ENCODE data around the gene CHI3L2. TPM values are rescaled to one million over a fixed set of nuclear protein-coding genes. Genes with fewer than 3 reads are reported as not detected.

CHI3L2 gene
- total RNA-seq, 1 donor from 2014 or later: 1.1 TPM

DNA sequence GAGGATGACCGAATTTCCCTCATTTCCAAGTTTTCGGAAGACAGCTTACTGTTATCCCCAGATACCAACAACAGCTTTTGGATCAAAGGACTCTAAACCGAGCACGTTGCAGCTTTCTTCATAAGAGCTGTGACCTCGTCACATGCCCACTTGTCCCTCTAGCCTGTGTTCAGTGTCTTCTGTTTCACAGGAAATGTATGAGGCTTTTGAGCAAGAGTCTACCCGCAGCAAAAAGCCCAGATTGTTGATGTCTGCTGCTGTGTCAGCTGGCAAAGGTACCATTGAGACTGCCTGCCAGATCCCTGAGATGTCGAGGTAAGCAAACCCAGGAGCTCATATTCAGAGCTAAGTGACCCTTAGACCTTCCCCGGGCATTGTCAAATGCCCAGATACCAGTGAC lies 24.1 kb downstream of the CHI3L2 start:
- H3K9me3 ChIP-seq (replicated peaks): no peaks in the 10 kb centered on the region
- H3K4me1 ChIP-seq: no peaks in the 10 kb centered on the region
- TF ChIP-seq, protein P1, sequence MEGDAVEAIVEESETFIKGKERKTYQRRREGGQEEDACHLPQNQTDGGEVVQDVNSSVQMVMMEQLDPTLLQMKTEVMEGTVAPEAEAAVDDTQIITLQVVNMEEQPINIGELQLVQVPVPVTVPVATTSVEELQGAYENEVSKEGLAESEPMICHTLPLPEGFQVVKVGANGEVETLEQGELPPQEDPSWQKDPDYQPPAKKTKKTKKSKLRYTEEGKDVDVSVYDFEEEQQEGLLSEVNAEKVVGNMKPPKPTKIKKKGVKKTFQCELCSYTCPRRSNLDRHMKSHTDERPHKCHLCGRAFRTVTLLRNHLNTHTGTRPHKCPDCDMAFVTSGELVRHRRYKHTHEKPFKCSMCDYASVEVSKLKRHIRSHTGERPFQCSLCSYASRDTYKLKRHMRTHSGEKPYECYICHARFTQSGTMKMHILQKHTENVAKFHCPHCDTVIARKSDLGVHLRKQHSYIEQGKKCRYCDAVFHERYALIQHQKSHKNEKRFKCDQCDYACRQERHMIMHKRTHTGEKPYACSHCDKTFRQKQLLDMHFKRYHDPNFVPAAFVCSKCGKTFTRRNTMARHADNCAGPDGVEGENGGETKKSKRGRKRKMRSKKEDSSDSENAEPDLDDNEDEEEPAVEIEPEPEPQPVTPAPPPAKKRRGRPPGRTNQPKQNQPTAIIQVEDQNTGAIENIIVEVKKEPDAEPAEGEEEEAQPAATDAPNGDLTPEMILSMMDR (IDR thresholded peaks at IDR 0.05; ENCODE audit: borderline replicate concordance): no peak
- intact Hi-C loops (cut with micrococcal nuclease): no loop called here
- H3K27me3 ChIP-seq (ENCODE audit: low read depth): peaks cover 9% of the 10 kb centered on the region
- H3K4me3 ChIP-seq: no peak overlapping the region
- H3K27ac ChIP-seq (replicated peaks): no peak overlapping the region
- no peak for DNase-seq
- H3K36me3 ChIP-seq: no peaks in the 10 kb centered on the region

DNA sequence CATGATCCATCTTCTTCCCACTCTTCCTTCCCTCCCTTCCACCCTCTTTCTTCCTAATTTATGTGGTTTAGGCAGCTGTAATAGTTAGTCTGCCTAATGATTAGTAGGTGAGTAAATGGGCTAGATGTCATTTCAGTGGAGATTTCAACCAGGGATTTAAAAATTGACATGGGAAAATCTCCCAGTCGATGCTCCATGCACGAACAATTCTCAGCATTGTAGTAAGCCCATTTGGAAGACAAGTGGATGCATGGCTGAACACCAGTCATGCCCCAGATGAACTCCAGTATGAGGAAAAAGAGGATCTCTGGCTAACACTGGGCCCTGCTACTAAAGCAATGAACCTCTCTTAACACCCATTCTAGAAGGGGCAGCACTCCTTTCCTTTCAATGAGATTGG lies 25.3 kb downstream of the CHI3L2 start:
- intact Hi-C loops (cut with micrococcal nuclease): no loop called here
- Histone ChIP-seq H3K4me1 (no peaks in the 10 kb centered on the region), H3K9me3 (replicated peaks) (no peaks in the 10 kb centered on the region), H3K4me3 (no peak overlapping the region), H3K27ac (replicated peaks) (no peak overlapping the region), H3K36me3 (no peaks in the 10 kb centered on the region), H3K27me3 (ENCODE audit: low read depth) (peaks cover 9% of the 10 kb centered on the region)
- DNase-seq: no peak
- TF ChIP-seq, protein P1 (IDR thresholded peaks at IDR 0.05; ENCODE audit: borderline replicate concordance): no peak

DNA sequence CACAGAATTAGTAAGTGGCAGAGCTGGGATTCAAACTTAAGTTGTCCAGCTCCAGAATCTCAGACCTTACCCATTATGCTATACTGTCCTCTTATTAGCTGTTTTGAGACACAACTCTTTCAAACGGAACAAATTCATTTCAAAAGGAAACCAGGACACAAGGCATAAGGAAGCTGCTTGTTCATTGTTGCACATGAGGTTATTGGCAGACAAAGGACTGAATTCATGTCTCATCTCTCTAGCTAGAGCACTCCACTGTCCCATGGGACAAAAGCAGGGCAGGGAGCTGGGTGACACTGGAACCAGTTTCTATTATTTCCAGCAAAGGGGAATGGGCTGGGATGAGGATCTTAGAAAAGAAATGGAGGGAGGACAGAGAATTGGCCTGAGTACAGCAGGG lies 26.4 kb downstream of the CHI3L2 start:
- intact Hi-C loops (cut with micrococcal nuclease): no loop called here
- DNase-seq: no peak
- peaks cover 9% of the 10 kb centered on the region for H3K27me3 ChIP-seq (ENCODE audit: low read depth)
- no peak overlapping the region for H3K4me3 ChIP-seq
- H3K9me3 ChIP-seq (replicated peaks): no peaks in the 10 kb centered on the region
- H3K36me3 ChIP-seq: no peaks in the 10 kb centered on the region
- no peaks in the 10 kb centered on the region for H3K4me1 ChIP-seq
- TF ChIP-seq, protein P1 (IDR thresholded peaks at IDR 0.05; ENCODE audit: borderline replicate concordance): no peak
- H3K27ac ChIP-seq (replicated peaks): no peak overlapping the region

DNA sequence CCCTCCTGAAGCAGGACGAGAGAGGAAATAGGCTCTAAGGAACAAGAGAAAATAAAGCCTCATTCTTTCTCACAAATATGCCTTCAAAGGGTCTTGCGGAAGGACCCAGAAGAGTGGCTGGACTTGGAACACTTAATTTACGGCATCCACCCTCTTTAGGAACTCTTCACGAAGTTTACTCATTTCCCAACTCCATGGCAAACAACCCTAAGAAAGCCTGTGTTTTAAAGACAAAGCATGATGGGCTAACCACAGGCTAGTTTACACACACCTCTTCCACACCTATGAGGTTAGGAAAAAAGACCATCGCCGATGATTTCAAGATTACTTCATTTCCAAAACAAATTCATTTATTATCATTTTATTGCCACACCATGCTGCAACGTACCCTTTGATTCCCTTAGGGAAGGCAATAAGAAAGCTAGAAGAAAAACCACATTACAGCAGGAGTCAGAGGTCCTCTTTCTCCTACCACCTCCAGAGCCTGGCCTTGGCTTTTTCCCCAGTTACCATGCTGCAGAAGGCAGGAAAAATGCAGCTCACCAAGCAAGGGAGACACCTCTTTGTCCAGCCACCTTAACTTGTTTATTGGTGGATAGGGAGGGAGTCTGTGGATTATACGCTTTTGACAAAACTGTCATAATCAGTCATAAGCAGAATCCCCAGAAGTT lies 29.6 kb downstream of the CHI3L2 start:
- intact Hi-C loops (cut with micrococcal nuclease): no loop called here
- DNase-seq: no peak
- Histone ChIP-seq H3K27me3 (ENCODE audit: low read depth) (peaks cover 9% of the 10 kb centered on the region), H3K9me3 (replicated peaks) (peaks cover 7% of the 10 kb centered on the region), H3K4me3 (no peak overlapping the region), H3K27ac (replicated peaks) (no peak overlapping the region), H3K36me3 (no peaks in the 10 kb centered on the region), H3K4me1 (no peaks in the 10 kb centered on the region)
- TF ChIP-seq, protein P1 (IDR thresholded peaks at IDR 0.05; ENCODE audit: borderline replicate concordance): no peak

DNA sequence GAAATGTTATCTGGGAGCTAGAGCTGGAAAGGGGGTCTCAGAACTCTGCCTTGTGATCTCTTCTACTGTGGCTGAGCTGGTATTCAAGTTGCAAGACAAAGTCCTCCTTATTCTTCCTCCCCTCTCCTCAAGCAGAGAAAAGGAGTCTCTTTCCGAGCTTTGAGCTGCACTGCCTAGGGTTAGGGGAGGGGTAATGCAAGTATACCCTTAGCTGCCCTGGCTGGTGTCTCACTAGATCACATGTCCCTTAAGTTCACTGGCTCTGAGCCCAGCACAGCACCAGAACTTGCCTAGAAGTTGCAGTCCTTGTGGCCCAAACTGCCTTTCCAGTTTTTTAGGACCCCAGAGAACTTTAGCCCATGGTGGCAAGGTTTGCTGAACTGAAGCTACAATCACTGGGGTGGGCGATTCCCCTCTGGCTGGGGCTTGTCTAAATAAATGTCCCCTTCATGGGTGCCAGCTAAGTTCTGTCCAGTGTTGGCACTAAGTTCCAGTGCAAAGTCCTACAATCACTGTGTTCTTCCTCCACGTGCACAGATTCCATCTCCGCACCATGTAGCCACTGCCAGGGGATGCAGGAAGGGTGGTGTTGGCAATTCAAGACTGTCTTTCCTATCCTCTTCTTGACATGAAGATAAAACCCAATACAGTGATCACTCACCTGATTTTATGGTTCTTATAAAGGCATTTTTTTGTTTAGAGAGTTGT lies 40.4 kb downstream of the CHI3L2 start:
- H3K27ac ChIP-seq (replicated peaks): no peak overlapping the region

More for the DNA sequence above, 40.4 kb downstream of the CHI3L2 start:
- peaks cover 14% of the 10 kb centered on the region for H3K9me3 ChIP-seq (replicated peaks)
- TF ChIP-seq, protein P1 (IDR thresholded peaks at IDR 0.05; ENCODE audit: borderline replicate concordance): no peak
- DNase-seq: no peak
- H3K36me3 ChIP-seq: no peaks in the 10 kb centered on the region
- H3K4me1 ChIP-seq: peaks cover 8% of the 10 kb centered on the region
- intact Hi-C loops (cut with micrococcal nuclease): no loop called here
- H3K27me3 ChIP-seq (ENCODE audit: low read depth): peaks cover 62% of the 10 kb centered on the region
- no peak overlapping the region for H3K4me3 ChIP-seq
